OCI-LY3 (cell line): ENCODE results near the gene LMX1A.

Source experiments
- H2AFZ ChIP-seq: fragments of 200-600, 300-600 bp; shearing (Covaris generic); 2 replicates; pipeline ENCODE4 v1.6.0; 2014; ENCODE audit warnings: antibody characterized with exemption, low read depth, low read length
- H3K27ac ChIP-seq: fragments of 200-600, 300-600 bp; sonication (generic); 2 replicates; pipeline ENCODE4 v1.5.1; 2014; ENCODE audit warnings: mild to moderate bottlenecking, low read length, moderate library complexity, mixed read lengths
- H3K27me3 ChIP-seq: fragments of 200-600, 300-600 bp; sonication (generic); 2 replicates; pipeline ENCODE4 v1.6.1; 2014; ENCODE audit warnings: low read depth, low read length, mixed read lengths
- H3K36me3 ChIP-seq: fragments of 200-600, 300-600 bp; sonication (generic); replicated peaks from 2 replicates; pipeline ENCODE3; 2014; ENCODE audit warnings: low read depth, low read length, mixed read lengths
- H3K4me1 ChIP-seq: fragments of 300-600, 200-600 bp; sonication (generic); 2 replicates; pipeline ENCODE4 v1.6.1; 2014; ENCODE audit warnings: low read length, mixed read lengths
- H3K4me2 ChIP-seq: fragments of 200-600, 300-600 bp; sonication (generic); 2 replicates; pipeline ENCODE4 v1.6.1; 2014; ENCODE audit warnings: low read length, mixed read lengths
- H3K4me3 ChIP-seq: fragments of 300-600, 200-600 bp; sonication (generic); 2 replicates; pipeline ENCODE4 v1.5.1; 2014; ENCODE audit warnings: antibody characterized with exemption, mild to moderate bottlenecking, low read length, moderate library complexity
- H3K79me2 ChIP-seq: fragments of 300-600, 200-600 bp; shearing (Covaris generic); 2 replicates; pipeline ENCODE4 v1.6.1; 2014; ENCODE audit warnings: mild to moderate bottlenecking, low read length, mixed read lengths
- H3K9ac ChIP-seq: fragments of 300-600, 200-600 bp; shearing (Covaris generic); 2 replicates; pipeline ENCODE4 v1.6.0; 2014; ENCODE audit warnings: mild to moderate bottlenecking, low read length, moderate library complexity
- H3K9me3 ChIP-seq: fragments of 200-600, 300-600 bp; shearing (Covaris generic); 2 replicates; pipeline ENCODE4 v1.6.1; 2014; ENCODE audit warnings: low read length, mixed read lengths; ENCODE audit not compliant: insufficient read depth
- H4K20me1 ChIP-seq: fragments of 200-600, 300-600 bp; sonication (generic); 2 replicates; pipeline ENCODE4 v1.6.1; 2016; ENCODE audit warnings: low read length, mixed read lengths; ENCODE audit not compliant: insufficient read depth
- CTCF ChIP-seq: fragments of 200-600, 300-600 bp; sonication (generic); IDR thresholded peaks from 2 replicates; pipeline ENCODE4 v1.5.1; 2014; ENCODE audit warnings: antibody characterized with exemption, low read length, low read depth
- EZH2phosphoT487 ChIP-seq: fragments of 200-600 bp; shearing (Covaris generic); IDR thresholded peaks from 2 replicates; pipeline ENCODE4 v1.6.1; 2018; ENCODE audit warnings: antibody characterized with exemption, mixed run types, low read depth

Gene LMX1A

DNA sequence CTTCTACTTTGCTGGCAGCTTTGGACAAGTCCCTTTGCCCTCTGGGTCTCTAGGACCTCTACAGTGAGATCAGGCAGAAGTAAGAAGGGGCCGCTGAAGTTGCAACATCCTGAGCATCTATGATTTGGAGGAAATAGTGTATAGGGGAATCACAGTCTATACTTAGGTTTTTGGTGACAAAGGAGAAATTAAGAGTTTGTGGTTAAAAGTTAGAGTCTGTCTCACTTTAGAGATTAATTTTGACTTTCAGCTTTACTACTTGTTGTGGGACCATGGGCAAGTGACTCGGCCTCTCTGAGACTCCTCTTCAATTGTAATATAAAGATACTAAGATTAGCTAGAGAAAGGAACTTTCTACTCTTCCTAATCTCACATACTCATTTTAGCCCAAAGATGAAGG, 33.1 kb upstream of the LMX1A start:
- no peaks in the 10 kb centered on the region for H3K36me3 ChIP-seq
- H3K27ac ChIP-seq = no peak overlapping the region
- no peak overlapping the region for H3K4me2 ChIP-seq
- no peak overlapping the region for H2AFZ ChIP-seq
- H3K79me2 ChIP-seq = no peaks in the 10 kb centered on the region
- H3K9me3 ChIP-seq = no peaks in the 10 kb centered on the region
- no peak overlapping the region for H3K9ac ChIP-seq
- no peak overlapping the region for H3K4me3 ChIP-seq
- peaks cover 32% of the 10 kb centered on the region for H4K20me1 ChIP-seq
- peaks cover 5% of the 10 kb centered on the region for H3K4me1 ChIP-seq
- TF ChIP-seq CTCF (no peak), EZH2phosphoT487 (no peak)
- H3K27me3 ChIP-seq = peaks cover 92% of the 10 kb centered on the region

DNA sequence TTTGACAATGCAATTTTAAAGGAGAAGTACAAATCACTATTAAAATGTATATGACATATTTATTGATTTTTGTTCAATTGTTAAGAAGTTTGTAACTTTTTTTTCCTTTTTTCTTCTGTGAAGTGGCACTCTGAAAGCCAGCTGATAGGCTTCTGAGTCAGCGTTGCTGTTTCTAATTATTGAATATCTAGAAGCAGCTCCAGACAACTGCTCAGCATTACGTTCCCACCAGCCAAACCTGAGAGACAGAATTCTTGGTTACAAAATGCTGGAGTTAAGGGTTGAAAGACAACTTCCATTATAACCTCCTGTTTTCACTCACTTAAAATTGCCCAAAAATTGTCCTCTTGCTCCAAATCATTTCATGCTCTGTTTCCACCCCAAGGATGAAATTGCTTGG, 31.4 kb upstream of the LMX1A start:
- Histone ChIP-seq H3K4me3 (no peak overlapping the region), H4K20me1 (peaks cover 17% of the 10 kb centered on the region), H3K4me2 (no peak overlapping the region), H3K79me2 (no peaks in the 10 kb centered on the region), H3K27ac (no peak overlapping the region), H3K9me3 (no peaks in the 10 kb centered on the region), H2AFZ (no peak overlapping the region), H3K9ac (no peak overlapping the region), H3K36me3 (no peaks in the 10 kb centered on the region), H3K4me1 (peaks cover under 1% of the 10 kb centered on the region), H3K27me3 (peaks cover 94% of the 10 kb centered on the region)
- no peak for TF ChIP-seq CTCF

DNA sequence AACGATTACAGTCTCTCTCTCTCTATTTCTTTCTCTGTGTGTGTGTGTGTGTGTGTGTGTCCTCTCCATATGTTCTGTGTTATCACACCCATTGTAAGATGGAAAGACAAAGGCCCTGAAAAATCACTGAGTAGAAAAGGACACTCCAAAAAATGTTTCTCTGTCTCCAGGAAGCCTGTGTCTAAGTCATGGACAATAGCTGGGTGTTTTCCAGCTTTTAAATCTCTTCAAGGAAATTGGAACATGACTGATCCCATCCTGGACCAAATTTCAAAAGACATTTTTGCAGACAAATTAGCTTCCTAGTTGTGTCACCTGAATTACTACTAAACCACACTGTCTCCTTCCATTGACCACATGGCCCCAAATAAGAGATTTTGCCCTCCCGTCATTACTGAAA, 31.0 kb upstream of the LMX1A start:
- Histone ChIP-seq H3K27ac (no peak overlapping the region), H3K36me3 (no peaks in the 10 kb centered on the region), H3K9ac (no peak overlapping the region), H2AFZ (no peak overlapping the region), H3K27me3 (peaks cover 96% of the 10 kb centered on the region), H3K79me2 (no peaks in the 10 kb centered on the region), H3K4me3 (no peak overlapping the region), H3K4me2 (no peak overlapping the region), H3K9me3 (no peaks in the 10 kb centered on the region), H3K4me1 (no peaks in the 10 kb centered on the region), H4K20me1 (peaks cover 14% of the 10 kb centered on the region)
- TF ChIP-seq CTCF = no peak
- TF ChIP-seq EZH2phosphoT487 = no peak

DNA sequence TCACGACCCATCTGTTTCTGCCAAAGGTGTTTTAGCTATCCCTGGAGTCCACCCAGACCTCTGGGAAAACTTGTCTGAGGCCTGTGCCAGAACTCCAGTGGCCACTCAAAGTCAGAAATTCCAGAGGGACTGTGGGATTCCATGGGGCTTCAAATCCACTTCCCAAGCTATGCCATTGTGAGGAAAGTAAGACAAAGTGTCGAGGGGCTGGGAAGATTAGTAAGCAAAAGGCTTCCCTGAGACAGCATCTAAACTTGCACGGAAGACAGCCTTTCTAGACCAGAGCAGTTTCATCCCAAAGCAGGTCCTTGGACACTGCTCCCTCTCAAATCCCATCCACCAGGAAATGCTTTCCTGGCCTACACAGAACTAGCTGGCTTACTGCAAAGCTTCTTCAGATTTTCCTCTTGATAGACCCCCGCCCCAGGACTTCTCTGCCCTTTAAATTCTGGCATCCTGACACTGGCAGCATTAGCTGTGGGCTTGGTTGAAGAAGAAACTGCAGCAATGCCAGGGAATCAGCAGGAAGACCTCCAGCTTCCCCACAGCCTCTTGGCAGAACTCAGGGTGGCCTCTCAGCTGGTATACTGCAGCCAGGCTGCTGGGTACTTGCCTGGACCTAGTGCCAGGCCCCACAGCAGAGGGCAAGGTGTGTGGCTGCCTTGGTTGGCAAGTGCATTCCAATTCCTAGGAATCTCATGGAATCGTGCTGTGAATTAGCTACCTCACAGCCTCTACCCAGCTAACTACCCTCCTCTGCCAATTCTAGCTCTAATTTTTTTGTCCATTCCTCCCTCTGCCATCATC, 27.3 kb upstream of the LMX1A start:
- Histone ChIP-seq H3K36me3 (no peaks in the 10 kb centered on the region), H2AFZ (no peak overlapping the region), H3K9ac (no peak overlapping the region), H3K79me2 (no peaks in the 10 kb centered on the region), H4K20me1 (no peaks in the 10 kb centered on the region; the same call in 1 of the 2 replicates), H3K9me3 (no peaks in the 10 kb centered on the region; the same call in 1 of the 2 replicates), H3K27me3 (peaks cover 99% of the 10 kb centered on the region), H3K4me2 (no peak overlapping the region), H3K27ac (no peak overlapping the region), H3K4me3 (no peak overlapping the region), H3K4me1 (no peaks in the 10 kb centered on the region)
- no peak for TF ChIP-seq CTCF
- no peak for TF ChIP-seq EZH2phosphoT487
